Measurements from ENCODE around the gene TAF1B.
"Not testable (repeated sequence)": the region's sequence is repeated elsewhere in the genome, so short reads cannot be mapped to it uniquely, and the experiment has no call there.

The TAF1B gene

GRCh38 chr2:9832586-9832985 is 10.7 kb upstream of the TAF1B start:
- no peak for DNase-seq (ENCODE audit: low spot score)

DNA sequence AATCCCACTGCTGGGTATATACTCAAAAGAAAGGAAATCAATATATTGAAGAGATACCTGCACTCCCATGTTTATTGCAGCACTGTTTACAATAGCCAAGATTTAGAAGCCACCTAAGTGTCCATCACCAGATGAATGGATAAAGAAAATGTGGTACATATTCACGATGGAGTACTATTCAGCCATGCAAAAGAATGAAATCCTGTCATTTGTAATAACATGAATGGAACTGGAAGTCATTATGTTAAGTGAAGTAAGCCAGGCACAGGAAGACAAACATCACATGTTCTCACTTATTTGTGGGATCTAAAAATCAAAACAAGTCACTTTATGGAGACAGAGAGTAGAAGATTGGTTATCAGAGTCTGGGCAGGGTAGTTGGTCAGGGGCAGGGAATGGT is 8.2 kb upstream of the TAF1B start:
- not testable (repeated sequence) for DNase-seq (ENCODE audit: low spot score)

DNA sequence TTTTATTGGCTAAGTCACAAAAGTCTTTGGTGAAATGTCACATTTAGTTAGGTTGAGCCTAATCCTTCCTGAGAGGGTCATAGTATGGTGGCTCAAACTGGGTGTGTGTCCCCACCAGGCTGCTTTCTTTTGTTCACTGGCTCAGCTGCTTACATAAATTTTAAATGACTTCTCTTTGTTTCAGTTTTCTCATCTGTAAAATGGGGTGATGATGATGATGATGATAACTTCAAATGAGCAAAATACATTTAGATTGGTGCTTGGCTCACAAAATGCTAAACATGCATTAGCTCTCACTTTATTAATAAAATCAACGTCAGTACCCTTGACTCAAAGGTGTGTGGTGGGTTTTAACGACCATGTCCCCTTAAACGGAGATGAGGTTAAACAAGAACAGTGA is 7.2 kb upstream of the TAF1B start:
- DNase-seq (ENCODE audit: low spot score): no peak

GRCh38 chr2:9836517-9836916 is 6.8 kb upstream of the TAF1B start:
- no peak for DNase-seq (ENCODE audit: low spot score)

DNA sequence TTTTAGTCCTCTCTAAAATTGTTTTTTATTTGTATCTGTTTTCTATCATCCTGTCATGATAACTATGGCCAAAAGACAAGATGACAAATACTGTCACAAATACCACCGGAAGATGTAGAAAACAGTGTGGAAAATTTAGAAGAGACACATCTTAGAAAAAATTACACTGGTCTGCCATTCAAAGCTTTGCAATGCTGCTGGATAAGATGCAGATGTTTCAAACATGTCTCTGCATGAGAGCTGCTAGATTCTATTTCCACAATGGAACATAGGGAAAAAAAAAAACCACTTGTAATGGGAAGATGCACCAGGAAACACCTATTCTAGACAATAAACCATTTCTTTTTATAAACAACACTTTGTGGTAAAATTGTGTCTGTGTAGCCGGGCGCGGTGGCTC is 5.8 kb upstream of the TAF1B start:
- DNase-seq (ENCODE audit: low spot score): no peak

- DNase-seq (ENCODE audit: low spot score): no peak
These were observed 4.9 kb upstream of the TAF1B start for GRCh38 chr2:9838391-9838790.

DNA sequence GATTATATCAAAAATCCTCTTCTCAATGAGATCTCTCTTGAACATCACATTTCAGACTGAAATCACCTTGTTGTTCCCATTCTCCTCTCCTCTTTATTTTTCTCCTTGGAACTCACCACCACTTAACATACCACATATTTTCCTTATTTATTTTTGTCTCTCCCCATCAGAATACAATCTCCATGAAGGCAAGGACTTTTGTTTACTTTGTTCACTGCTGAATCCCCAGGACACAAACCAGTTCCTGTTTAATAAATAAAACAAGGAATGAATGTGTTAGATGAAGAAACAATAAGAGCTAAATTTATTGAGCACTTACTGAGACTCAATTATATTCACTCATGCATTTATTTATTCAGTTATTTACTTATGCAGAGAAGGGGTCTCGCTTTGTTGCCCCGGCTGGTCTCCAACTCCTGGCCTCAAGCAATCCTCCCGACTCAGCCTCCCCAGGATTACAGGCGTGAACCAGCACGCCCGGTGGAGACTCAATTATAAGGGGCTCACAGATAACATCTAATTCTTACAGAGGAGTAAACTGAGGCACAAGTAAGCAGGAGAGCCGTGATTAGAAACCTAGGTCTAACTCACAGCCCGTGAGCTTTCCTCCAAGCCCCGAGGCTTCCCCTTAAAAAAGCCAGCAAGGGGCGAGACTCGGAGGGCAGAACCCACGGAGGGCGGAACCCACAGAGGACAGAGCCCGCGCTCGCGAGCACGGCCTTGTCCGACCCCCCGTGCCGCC is 616 bp upstream of the TAF1B start:
- DNase-seq (ENCODE audit: low spot score): no peak

DNA sequence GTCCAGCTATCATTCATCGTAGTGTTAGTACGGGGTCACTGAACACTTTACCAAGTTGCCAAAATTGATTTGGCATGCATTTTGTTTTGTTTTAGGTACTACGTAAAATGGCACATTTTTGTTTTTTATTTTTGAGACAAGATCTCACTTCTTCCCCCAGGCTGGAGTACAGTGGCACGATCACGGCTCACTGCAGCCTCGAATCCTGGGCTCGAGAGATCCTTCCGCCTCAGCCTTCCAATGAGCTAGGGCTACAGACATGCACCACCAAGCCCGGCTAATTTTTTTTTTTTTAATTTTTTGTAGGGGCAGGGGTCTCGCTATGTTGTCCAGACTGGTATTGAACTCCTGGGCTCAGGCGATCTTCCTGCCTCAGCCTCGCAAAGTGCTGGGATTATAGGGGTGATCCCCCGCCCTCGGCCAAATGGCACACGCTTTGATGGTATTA is 786 bp downstream of the TAF1B start:
- DNase-seq (ENCODE audit: low spot score): peak; percentile 11

DNA sequence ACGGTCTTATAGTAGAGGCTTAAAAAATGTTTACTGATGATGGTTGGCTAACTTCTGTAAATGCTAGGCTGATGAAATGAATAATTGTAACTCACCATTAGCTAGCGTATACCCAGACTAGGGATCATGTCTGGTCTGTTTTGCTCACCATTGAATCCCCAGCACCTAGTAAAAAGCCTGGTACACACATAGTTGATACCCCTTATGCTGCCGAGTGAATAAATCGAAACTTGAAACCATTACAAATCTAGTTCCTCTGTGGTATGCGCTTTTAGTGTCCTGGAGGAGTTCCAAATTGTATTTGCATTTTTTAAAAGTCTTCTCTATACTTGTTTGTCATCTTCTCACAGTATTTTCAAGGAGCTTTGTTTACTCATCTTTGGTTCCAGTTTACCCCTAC is 1.3 kb downstream of the TAF1B start:
- DNase-seq (ENCODE audit: low spot score): peak; percentile 12

DNA sequence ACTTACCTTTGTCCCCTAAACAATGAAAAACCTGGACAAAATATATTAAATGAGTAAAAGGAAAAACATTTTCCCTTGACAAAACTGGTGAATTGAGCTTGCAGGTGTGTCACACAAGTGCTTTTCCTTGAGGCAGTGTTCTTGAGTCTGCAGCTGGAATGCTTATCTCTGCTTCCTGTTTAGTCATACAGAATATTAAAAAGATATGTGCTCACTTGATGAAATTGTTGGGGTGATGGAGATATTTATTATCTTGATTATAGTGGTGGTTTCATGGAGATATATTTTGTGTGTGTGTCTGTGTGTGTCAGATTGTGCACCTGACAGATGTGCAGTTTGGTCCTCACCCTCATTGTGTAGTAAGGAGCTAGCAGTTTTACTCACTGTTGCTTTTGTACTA is 3.3 kb downstream of the TAF1B start:
- DNase-seq (ENCODE audit: low spot score): no peak

DNA sequence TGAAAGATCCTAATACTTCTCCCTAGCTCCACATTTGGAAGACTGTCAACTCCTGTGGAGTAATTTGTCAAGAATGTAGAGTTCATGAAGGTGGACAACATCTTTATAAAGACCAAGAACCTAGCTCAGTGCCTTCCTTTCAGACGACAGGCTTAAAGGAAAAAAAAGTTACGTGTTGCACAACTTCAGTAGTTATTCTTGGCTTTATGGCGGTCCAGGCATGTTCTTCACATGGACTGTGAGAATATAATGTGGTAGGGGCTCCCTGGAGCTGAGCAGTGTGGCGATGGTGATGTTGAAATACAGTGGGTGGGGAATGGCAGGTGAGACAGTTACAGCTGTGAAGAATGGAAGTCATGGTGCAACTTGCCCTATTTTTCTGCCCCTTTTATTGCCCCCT is 3.9 kb downstream of the TAF1B start:
- DNase-seq (ENCODE audit: low spot score): no peak

- DNase-seq (ENCODE audit: low spot score): no peak
These were observed 9.6 kb downstream of the TAF1B start for GRCh38 chr2:9852881-9853280.

GRCh38 chr2:9857814-9858729 is 14.8 kb downstream of the TAF1B start:
- no peak for DNase-seq (ENCODE audit: low spot score)

DNA sequence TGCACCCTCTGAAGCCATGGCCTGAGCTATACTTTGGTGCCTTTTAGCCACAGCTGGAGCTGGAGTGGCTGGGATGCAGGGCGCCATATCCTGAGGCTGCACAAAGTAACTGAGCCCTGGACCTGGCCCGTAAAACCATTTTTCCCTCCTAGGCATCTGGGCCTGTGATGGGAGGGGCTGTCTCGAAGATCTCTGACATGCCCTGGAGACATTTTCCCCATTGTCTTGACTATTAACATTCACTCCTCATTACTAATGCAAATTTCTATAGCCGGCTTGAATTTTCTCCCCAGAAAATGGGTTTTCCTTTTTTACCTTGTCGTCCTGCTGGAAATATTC is 15.4 kb downstream of the TAF1B start:
- no peak for DNase-seq (ENCODE audit: low spot score)

DNA sequence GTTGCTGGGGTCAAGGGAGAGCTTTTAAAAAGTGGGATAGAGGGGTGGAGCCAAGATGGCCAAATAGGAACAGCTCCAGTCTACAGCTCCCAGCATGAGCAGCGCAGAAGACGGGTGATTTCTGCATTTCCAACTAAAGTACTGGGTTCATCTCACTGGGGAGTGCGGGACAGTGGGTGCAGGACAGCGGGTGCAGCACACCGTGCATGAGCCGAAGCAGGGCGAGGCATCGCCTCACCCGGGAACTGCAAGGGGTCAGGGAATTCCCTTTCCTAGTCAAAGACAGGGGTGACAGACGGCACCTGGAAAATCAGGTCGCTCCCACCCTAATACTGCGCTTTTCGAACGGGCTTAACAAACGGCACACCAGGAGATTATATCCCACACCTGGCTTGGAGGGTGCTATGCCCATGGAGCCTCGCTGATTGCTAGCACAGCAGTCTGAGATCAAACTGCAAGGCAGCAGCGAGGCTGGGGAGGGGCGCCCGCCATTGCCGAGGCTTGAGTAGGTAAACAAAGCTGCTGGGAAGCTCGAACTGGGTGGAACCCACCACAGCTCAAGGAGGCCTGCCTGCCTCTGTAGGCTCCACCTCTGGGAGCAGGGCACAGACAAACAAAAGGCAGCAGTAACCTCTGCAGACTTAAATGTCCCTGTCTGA is 17.8 kb downstream of the TAF1B start:
- DNase-seq (ENCODE audit: low spot score): not testable (repeated sequence)

GRCh38 chr2:9867881-9868280 is 24.6 kb downstream of the TAF1B start:
- no peak for DNase-seq (ENCODE audit: low spot score)

- DNase-seq (ENCODE audit: low spot score): no peak
These were observed 30.1 kb downstream of the TAF1B start for GRCh38 chr2:9873337-9873736.

DNA sequence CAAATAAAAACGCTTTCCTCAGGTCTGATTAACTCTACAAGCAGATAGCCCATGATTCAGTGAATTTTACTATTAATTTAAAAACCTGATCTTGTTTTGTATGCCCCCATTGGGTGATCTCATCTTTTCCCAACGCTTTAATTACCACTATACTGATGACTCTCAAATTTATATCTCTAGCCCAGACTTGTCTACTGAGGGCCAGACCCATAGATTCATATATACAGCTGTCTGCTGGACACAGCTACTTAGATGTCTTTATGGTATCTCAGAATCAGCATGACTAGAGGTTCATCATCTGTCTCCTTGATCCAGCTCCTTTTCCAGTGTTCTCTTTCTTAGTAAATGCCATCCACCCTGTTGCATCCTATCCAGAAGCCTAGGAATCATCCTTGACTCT is 33.8 kb downstream of the TAF1B start:
- DNase-seq (ENCODE audit: low spot score): no peak

- no peak for DNase-seq (ENCODE audit: low spot score)
These were observed 34.5 kb downstream of the TAF1B start for GRCh38 chr2:9877726-9878125.

DNA sequence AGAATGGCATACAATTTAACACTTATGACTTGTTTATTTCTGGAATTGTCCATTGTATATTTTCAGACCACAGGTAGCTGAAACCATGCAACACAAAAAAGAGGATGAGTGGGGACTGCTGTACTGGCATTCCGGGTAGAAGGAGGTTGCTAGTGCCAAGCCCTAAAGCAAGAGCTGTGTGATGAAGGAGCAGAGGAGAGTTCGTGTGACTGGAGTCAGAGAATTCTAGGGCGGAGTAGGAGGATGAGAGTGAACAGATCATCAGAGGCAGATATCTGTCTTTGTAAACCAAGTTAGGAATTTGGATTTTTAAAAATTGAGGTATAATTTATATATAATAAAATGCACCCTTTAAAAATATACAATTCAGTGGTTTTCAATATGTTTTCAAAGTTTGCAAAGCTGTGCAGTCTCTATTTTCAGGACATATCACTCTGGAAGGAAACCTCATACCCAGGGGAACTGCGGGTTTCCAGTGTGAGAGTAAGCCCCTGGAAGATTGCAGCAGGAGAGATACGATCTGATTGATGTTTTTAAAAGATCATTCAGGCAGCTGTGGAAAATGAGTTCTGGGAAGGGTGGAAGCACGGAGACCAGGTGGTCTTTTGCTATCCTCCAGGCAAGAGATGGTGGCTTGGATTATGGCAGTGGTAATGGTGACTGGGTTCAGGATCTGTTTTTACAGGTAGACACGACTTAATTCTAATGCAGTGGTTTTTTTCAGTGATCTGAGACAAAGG is 36.4 kb downstream of the TAF1B start:
- no peak for DNase-seq (ENCODE audit: low spot score)

DNA sequence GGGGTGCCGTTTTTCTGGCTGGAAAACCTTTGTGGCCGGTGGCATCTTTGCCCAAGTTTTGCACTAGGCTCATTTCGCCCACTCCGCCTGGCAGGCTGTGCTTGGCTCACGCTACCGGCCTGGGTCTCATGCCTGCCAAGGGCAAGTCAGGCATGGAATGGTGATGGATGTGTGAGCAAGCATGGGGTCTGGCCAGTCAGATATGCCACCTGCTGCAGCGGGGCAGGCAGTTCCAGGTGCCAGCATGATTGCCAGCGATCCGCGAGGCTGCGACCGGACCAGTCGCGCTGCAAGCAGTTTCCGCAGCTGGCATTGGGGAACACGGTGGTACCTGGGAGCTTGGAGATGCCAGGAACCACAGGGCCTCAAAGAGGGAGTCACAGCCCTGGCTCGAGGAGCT is 40.6 kb downstream of the TAF1B start:
- no peak for DNase-seq (ENCODE audit: low spot score)

DNA sequence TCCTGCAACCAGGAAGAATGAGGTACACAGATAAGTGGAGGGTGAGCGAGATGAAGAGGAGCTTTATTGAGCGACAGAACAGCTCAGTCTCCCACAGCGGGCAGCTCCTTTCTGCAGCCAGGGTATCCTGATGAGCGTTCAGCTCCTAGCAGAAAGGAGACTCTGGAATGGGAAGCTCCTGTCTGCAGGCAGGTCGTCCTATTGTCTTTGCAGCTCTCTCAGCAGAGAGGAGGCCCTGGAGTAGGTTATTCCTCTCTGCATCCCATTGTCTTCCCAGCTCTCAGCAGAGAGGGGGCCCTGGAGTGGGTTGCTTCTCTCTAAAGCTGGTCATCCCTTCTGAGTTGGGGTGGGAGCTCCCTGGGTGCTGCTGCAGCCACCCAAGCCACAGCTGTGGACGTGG is 41.2 kb downstream of the TAF1B start:
- no peak for DNase-seq (ENCODE audit: low spot score)

Data from CD4-positive, alpha-beta T cell treated with Interleukin-2 at 100 ng/mL for 4 hours (primary cell).